HG03571 (cell line): Measurements from ENCODE around the gene PCDHA10.
"Not testable (repeated sequence)": the region's sequence is repeated elsewhere in the genome, so short reads cannot be mapped to it uniquely, and the experiment has no call there.

Experiments
- ATAC-seq: cut with Tn5 transposase; IDR thresholded peaks from one replicate; pipeline ENCODE4 v1.9.1; 2021; ENCODE audit not compliant: unreplicated experiment

The PCDHA10 gene, protein sequence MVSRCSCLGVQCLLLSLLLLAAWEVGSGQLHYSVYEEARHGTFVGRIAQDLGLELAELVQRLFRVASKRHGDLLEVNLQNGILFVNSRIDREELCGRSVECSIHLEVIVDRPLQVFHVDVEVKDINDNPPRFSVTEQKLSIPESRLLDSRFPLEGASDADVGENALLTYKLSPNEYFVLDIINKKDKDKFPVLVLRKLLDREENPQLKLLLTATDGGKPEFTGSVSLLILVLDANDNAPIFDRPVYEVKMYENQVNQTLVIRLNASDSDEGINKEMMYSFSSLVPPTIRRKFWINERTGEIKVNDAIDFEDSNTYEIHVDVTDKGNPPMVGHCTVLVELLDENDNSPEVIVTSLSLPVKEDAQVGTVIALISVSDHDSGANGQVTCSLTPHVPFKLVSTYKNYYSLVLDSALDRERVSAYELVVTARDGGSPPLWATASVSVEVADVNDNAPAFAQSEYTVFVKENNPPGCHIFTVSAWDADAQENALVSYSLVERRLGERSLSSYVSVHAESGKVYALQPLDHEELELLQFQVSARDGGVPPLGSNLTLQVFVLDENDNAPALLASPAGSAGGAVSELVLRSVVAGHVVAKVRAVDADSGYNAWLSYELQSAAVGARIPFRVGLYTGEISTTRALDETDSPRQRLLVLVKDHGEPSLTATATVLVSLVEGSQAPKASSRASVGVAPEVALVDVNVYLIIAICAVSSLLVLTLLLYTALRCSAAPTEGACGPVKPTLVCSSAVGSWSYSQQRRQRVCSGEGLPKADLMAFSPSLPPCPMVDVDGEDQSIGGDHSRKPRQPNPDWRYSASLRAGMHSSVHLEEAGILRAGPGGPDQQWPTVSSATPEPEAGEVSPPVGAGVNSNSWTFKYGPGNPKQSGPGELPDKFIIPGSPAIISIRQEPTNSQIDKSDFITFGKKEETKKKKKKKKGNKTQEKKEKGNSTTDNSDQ

DNA sequence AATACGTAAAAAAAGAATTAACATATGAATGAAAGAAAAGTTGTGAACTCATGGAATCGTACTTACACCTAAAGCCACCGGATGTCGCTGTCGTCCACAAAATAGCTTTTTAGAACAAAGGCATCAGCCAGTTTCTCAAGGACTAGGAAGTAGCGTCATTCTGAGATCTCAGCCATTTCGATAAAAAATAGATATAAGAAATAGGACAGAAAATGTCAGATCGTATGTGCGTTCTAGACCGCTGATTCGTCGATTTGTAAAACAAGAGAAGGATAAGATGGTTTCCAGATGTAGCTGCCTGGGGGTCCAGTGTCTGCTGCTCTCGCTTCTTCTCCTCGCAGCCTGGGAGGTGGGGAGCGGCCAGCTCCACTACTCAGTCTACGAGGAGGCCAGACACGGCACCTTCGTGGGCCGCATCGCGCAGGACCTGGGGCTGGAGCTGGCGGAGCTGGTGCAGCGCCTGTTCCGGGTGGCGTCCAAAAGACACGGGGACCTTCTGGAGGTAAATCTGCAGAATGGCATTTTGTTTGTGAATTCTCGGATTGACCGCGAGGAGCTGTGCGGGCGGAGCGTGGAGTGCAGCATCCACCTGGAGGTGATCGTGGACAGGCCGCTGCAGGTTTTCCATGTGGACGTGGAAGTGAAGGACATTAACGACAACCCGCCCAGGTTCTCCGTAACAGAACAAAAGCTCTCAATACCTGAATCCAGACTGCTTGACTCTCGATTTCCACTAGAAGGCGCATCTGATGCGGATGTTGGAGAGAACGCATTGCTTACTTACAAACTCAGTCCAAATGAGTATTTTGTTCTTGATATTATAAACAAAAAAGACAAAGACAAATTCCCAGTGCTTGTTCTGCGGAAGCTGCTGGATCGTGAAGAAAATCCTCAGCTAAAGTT is at the start of gene PCDHA10:
Gene PCDHA10 (plus strand): TSS at position 126 of the 903 bp plus-strand sequence. CDS start 152 bp downstream, at position 278.
- no peak for ATAC-seq

DNA sequence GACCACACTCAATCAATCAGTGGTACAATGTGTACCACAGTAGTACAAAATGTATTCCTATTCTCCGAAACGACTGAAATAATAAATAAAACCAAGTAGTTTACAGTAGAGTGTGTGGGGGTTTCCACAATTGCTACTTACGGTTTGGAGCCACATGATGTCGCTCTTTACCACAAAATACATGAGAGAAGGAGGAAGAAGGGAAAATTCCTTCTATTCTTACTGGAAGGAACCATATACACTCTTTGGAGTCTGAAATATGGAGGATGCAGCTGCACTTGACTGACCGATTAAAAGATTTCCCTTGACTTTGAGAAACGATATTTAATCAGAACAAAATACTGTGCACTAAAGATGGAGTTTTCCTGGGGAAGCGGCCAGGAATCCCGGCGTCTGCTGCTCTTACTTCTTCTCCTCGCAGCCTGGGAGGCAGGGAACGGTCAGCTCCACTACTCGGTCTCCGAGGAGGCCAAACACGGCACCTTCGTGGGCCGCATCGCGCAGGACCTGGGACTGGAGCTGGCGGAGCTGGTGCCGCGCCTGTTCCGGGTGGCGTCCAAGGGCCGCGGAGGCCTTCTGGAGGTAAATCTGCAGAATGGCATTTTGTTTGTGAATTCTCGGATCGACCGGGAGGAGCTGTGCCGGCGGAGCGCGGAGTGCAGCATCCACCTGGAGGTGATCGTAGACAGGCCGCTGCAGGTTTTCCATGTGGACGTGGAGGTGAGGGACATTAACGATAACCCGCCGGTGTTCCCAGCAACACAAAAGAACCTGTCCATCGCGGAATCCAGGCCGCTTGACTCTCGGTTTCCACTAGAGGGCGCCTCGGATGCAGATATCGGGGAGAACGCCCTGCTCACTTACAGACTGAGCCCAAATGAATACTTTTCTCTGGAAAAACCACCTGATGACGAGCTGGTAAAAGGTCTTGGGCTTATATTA is 48.6 kb upstream of the PCDHA10 start, which contains the start of gene PCDHA4:
Gene PCDHA4 (plus strand): TSS at position 235 of the 942 bp plus-strand sequence.
- ATAC-seq, result no peak

DNA sequence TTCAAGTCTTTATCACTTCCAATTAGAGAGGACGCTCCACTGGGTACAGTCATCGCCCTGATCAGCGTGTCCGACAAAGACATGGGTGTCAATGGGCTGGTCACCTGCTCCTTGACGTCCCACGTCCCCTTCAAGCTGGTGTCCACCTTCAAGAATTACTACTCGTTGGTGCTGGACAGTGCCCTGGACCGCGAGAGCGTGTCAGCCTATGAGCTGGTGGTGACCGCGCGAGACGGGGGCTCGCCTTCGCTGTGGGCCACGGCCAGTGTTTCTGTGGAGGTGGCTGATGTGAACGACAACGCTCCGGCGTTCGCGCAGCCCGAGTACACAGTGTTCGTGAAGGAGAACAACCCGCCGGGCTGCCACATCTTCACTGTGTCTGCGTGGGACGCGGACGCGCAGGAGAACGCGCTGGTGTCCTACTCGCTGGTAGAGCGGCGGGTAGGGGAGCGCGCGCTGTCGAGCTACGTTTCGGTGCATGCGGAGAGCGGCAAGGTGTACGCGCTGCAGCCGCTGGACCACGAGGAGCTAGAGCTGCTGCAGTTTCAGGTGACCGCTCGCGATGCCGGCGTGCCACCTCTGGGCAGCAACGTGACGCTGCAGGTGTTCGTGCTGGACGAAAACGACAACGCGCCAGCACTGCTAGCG is 47.3 kb upstream of the PCDHA10 start:
- ATAC-seq, result not testable (repeated sequence)

DNA sequence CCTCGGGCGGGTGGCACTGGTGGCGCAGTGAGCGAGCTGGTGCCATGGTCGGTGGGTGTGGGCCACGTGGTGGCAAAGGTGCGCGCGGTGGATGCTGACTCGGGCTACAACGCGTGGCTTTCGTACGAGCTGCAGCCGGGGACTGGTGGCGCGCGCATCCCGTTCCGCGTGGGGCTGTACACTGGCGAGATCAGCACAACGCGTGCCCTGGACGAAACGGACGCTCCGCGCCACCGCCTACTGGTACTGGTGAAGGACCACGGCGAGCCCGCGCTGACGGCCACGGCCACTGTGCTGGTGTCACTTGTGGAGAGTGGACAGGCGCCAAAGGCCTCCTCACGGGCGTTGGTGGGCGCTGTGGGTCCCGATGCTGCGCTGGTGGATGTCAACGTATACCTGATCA is 46.8 kb upstream of the PCDHA10 start:
- ATAC-seq, result no peak

DNA sequence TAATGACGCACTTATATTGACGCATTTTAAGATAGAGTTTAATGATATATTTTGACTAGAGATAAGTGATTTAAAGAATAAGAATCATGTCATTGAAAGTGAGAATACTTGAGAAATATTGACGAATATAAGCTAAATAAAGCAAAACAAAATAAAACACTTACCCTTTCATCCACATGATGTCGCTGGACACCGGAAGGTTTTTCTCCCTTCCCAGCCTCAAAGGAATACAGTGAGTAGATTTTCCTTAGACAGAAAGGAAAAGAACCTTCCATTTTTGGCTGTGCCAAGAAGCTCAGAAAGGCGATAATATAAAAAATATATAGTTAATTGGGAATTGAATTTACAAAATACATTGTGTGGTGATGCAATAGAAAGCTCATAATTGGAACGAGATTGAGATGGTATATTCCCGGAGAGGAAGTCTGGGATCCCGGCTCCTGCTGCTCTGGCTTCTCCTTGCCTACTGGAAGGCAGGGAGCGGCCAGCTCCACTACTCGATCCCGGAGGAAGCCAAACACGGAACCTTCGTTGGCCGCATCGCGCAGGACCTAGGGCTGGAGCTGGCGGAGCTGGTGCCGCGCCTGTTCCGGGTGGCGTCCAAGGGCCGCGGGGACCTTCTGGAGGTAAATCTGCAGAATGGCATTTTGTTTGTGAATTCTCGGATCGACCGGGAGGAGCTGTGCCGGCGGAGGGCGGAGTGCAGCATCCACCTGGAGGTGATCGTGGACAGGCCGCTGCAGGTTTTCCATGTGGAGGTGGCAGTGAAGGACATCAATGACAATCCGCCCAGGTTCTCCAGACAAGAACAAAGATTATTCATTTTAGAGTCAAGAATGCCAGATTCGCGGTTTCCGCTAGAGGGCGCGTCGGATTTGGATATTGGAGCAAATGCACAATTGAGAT is 34.1 kb upstream of the PCDHA10 start, which contains the start of gene PCDHA5:
Gene PCDHA5 (plus strand): TSS at position 239 of the 906 bp plus-strand sequence.
- no peak for ATAC-seq

DNA sequence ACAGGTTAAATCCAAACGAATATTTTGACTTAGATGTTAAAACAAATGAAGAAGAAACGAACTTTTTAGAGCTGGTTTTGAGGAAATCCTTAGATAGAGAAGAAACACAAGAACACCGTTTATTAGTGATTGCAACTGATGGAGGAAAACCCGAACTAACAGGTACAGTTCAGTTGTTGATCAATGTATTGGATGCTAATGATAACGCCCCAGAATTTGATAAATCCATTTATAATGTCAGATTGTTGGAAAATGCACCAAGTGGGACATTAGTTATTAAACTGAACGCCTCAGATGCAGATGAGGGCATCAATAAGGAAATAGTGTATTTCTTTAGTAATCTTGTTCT is 33.4 kb upstream of the PCDHA10 start:
- no peak for ATAC-seq

DNA sequence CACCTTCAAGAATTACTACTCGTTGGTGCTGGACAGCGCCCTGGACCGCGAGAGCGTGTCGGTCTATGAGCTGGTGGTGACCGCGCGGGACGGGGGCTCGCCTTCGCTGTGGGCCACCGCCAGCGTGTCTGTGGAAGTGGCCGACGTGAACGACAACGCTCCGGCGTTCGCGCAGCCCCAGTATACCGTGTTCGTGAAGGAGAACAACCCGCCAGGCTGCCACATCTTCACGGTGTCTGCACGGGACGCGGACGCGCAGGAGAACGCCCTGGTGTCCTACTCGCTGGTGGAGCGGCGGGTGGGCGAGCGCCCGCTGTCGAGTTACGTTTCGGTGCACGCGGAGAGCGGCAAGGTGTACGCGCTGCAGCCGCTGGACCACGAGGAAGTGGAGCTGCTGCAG is 32.7 kb upstream of the PCDHA10 start:
- not testable (repeated sequence) for ATAC-seq

DNA sequence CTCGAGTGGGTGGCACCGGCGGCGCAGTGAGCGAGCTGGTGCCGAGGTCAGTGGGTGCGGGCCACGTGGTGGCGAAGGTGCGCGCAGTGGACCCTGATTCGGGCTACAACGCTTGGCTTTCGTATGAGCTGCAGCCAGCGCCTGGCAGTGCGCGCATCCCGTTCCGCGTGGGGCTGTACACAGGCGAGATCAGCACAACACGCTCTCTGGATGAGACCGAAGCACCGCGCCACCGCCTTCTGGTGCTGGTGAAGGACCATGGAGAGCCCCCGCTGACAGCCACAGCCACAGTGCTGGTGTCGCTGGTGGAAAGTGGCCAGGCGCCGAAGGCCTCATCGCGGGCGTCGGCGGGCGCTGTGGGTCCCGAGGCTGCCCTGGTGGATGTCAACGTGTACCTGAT is 32.2 kb upstream of the PCDHA10 start:
- ATAC-seq, result no peak

DNA sequence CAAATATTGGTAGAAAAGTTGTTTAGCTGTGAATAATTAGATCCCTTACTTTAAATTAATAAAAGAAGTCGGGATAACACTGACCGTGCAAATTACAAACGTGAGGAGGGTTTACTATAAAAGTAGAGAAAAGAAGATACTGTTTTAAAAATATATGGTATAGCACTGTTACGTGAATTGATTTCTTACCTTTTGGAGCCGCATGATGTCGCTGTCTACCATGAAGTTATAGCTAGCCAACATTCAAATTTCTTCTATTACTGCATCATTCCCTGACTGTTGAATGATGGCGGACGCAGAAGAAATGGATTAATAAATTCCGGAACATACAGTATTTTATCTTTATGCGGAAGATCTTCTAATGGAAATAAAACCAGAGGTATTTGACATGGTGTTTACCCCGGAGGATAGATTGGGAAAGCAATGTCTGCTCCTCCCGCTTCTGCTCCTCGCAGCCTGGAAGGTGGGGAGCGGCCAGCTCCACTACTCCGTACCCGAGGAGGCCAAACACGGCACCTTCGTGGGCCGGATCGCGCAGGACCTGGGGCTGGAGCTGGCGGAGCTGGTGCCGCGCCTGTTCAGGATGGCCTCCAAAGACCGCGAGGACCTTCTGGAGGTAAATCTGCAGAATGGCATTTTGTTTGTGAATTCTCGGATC is 27.9 kb upstream of the PCDHA10 start, which contains the start of gene PCDHA6:
Gene PCDHA6 (plus strand): TSS at position 257 of the 658 bp plus-strand sequence. CDS start 132 bp downstream, at position 389.
- ATAC-seq, result no peak

DNA sequence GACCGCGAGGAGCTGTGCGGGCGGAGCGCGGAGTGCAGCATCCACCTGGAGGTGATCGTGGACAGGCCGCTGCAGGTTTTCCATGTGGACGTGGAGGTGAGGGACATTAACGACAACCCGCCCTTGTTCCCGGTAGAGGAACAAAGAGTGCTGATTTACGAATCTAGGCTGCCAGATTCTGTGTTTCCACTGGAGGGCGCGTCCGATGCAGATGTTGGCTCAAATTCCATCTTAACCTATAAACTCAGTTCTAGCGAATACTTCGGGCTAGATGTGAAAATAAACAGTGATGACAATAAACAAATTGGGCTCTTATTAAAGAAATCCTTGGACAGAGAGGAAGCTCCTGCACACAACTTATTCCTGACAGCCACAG is 27.3 kb upstream of the PCDHA10 start:
- ATAC-seq, result no peak

DNA sequence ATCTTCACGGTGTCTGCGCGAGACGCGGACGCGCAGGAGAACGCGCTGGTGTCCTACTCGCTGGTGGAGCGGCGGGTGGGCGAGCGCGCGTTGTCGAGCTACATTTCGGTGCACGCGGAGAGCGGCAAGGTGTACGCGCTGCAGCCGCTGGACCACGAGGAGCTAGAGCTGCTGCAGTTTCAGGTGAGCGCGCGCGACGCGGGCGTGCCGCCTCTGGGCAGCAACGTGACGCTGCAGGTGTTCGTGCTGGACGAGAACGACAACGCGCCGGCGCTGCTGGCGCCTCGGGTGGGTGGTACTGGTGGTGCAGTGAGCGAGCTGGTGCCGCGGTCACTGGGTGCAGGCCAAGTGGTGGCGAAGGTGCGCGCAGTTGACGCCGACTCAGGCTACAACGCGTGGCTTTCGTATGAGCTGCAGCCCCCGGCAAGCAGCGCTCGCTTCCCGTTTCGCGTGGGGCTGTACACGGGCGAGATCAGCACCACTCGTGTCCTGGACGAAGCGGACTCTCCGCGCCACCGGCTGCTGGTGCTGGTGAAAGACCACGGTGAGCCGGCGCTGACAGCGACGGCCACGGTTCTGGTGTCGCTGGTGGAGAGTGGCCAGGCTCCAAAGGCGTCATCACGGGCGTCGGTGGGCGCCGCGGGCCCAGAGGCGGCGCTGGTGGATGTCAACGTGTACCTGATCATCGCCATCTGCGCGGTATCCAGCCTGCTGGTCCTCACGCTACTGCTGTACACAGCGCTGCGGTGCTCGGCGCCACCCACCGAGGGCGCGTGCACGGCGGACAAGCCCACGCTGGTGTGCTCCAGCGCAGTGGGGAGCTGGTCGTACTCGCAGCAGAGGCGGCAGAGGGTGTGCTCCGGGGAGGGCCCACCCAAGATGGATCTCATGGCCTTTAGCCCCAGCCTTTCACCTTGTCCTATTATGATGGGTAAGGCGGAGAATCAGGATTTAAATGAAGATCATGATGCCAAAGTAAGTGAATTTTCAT is 25.9 kb upstream of the PCDHA10 start:
- not testable (repeated sequence) for ATAC-seq

DNA sequence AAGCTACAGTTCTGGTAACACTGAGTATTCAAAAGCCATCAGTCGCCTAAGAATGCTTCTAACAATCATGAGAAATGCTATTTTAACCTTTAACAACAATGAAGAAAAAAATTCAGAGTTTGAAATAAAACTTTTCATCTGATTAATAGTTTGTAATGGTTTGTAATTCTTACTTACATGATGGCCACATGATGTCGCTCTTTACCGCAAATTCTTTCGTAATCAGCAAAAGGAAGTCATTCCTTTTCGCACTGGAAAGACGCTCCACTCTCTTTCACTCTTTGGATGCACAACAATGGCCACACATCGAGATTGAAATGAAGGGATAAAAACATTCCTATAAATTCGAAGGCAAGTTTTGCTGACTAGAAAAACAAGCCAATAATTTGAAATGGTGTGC is 21.7 kb upstream of the PCDHA10 start, which contains the start of gene PCDHA7:
Gene PCDHA7 (plus strand): TSS at position 277 of the 400 bp plus-strand sequence. CDS start 115 bp downstream, at position 392.
- no peak for ATAC-seq

DNA sequence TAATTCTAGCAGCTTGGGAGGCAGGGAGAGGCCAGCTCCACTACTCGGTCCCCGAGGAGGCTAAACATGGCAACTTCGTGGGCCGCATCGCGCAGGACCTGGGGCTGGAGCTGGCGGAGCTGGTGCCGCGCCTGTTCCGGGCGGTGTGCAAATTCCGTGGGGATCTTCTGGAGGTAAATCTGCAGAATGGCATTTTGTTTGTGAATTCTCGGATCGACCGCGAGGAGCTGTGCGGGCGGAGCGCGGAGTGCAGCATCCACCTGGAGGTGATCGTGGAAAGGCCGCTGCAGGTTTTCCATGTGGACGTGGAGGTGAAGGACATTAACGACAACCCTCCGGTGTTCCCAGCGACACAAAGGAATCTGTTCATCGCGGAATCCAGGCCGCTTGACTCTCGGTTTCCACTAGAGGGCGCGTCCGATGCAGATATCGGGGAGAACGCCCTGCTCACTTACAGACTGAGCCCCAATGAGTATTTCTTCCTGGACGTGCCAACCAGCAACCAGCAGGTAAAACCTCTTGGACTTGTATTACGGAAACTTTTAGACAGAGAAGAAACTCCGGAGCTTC is 21.2 kb upstream of the PCDHA10 start:
- ATAC-seq, result not testable (repeated sequence)

DNA sequence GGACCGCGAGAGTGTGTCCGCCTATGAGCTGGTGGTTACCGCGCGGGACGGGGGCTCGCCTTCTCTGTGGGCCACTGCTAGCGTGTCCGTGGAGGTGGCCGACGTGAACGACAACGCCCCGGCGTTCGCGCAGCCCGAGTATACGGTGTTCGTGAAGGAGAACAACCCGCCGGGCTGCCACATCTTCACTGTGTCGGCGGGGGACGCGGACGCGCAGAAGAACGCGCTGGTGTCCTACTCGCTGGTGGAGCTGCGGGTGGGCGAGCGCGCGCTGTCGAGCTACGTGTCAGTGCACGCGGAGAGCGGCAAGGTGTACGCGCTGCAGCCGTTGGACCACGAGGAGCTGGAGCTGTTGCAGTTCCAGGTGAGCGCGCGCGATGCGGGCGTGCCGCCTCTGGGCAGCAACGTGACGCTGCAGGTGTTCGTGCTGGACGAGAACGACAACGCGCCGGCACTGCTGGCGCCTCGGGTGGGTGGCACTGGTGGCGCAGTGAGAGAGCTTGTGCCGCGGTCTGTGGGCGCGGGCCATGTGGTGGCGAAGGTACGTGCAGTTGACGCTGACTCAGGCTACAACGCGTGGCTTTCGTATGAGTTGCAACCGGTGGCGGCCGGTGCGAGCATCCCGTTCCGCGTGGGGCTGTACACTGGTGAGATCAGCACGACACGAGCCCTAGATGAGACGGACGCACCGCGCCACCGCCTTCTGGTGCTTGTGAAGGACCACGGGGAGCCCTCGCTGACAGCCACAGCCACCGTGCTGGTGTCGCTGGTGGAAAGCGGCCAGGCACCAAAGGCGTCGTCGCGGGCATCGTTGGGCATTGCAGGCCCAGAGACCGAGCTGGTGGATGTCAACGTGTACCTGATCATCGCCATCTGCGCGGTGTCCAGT is 19.8 kb upstream of the PCDHA10 start:
- ATAC-seq, result no peak
